Activated CD4-positive, CD25-positive, alpha-beta regulatory T cell treated with anti-CD3 and anti-CD28 coated beads, Interleukin-2, amount 50 U/mL, for 16 hours (primary cell): ENCODE results near the gene STAT3.
"Not testable (repeated sequence)": the region's sequence is repeated elsewhere in the genome, so short reads cannot be mapped to it uniquely, and the experiment has no call there.

Experiments used
- DNase-seq: peaks from one replicate; pipeline ENCODE4 v3.0.0-alpha.2; 2020; ENCODE audit warnings: low read depth, low spot score

STAT3 gene

GRCh38 chr17:42348104-42348503 is 40.1 kb downstream of the STAT3 start:
- no peak for DNase-seq

DNA sequence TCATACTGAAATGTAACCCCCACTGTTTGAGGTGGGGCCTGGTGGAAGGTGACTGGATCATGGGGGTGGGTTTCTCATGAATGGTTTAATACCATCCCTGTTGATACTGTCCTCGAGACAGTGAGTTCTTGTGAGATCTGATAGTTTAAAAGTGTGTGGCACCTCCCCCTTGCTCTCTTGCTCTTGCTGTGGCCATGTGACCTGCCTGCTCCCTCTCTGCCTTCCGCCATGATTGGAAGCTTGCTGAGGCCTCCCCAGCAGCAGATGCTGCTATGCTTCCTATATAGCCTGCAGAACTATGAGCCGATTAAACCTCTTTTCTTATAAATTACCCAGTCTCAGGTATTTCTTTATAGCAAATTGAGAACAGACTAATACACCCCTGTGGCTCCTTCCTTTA is 40.6 kb downstream of the STAT3 start:
- DNase-seq, result no peak

DNA sequence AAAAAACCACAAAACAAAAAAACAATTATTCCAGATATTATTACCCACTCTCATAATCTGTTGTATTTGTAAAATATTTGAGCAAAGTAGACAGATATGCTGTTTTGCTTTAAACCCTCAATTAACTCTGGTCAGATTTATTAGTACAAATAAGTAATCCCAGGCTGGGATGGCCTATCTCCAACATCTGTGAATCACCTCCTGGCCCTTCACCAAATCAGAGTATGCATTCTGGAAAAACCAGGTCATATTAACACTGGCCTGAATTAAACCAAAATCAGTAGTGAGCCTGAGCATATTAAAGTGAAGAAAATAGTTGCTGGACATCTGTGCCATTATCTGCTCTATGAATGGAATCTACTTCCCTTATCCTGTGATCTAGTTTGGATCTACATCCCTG is 41.0 kb downstream of the STAT3 start:
- DNase-seq, result no peak

GRCh38 chr17:42346481-42346880 is 41.8 kb downstream of the STAT3 start:
- no peak for DNase-seq

DNA sequence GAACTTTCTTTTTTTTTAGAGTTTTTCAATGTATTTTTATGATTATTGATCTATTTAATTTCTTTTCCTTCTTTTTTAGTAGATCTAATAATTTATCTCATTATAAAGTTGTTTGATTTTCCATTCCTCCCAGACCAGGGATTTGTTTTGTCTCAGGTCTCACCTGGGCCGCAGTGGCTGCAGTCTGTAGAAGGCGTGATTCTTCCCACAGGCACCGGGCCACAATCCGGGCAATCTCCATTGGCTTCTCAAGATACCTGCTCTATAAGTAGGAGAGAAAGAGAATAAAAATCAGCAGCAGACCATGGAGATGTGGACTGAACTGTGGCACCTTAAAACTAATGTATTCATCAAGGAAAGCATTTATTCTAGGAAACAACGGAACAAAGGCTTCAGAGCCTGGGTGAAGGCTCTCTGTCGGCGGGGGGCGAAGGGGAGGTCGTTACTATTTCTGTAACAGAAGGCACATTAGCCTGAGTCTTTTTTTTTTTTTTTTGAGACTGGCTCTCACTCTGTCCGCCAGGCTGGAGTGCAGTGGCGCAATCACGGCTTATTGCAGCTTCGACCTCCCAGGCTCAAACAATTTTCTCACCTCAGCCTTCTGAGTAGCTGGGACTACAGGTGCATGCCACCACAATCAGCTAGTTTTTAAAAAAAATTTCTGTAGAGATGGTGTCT is 42.7 kb downstream of the STAT3 start:
- no peak for DNase-seq

- no peak for DNase-seq
Measured at GRCh38 chr17:42342242-42343008, 45.8 kb downstream of the STAT3 start.

- DNase-seq, result no peak
Measured at GRCh38 chr17:42341568-42341967, 46.7 kb downstream of the STAT3 start.

GRCh38 chr17:42340691-42341127 is 47.5 kb downstream of the STAT3 start:
- DNase-seq, result no peak

DNA sequence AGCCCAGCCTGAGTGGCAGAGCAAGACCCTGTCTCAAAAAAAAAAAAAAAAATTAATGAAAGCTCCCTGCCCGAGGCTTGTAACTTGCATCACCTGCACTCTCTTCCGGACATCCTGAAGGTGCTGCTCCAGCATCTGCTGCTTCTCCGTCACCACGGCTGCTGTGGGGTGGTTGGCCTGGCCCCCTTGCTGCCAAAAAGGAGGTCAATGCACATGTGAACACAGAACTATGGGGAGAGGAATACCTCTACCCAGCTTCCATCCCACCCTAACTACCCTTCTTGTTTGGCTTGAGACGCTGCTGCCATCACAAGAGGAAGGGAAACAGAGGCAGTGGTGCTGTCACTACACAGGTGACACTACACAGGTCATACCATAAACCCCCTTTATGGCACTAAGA is 49.0 kb downstream of the STAT3 start:
- DNase-seq, result no peak

DNA sequence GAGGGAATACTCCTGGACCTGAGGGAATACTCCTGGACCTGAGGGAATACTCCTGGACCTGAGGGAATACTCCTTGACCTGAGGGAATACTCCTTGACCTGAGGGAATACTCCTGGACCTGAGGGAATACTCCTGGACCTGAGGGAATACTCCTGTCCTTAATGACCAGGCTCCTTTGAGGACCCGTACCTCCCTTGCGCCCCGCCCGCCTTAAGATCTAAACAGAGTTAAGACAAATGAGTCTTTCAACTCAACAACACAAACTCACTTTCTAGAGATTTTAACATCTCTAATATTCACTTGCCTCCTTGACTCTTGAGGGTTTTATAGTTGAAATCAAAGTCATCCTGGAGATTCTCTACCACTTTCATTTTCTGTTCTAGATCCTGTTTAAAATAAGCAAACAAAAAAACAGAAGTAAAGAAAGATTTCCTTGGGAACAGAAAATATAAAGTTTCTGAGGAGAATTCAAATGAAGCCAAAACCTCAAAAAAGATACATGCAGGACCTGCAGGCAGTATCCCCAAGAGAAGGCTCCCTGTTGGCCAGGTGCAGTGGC is 49.7 kb downstream of the STAT3 start:
- DNase-seq, result no peak

DNA sequence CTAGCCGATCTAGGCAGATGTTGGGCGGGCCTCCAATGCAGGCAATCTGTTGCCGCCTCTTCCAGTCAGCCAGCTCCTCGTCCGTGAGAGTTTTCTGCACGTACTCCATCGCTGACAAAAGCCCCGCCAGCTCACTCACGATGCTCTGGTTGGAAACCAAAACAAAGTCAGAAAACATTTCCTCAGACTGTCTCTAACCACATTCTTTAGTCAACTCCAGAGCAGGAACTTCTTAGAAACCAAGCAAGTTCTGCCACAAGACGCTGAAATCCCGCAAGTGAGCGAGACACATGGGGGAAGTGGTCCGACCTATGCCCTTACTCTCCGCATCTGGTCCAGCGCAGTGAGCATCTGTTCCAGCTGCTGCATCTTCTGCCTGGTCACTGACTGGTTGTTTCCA is 50.8 kb downstream of the STAT3 start:
- peak; percentile 22 for DNase-seq

DNA sequence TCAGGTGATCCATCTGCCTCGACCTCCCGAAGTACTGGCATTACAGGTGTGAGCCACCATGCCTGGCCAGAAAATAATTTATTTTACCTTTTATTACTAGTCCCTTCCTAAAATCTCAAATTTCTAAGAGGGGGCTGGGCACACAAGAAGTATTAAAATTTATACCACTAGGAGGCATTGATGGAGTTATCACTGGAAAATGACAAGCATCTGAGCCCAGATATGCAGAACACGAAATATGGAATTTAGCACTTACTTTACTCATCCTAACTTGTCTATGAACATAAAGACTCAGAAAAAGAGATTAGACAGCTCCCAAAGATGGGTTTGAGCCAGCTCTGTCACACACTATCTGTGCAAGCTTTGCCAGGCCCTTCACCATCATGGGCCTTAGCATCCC is 53.6 kb downstream of the STAT3 start:
- DNase-seq, result no peak

- no peak for DNase-seq
Measured at GRCh38 chr17:42333053-42333452, 55.2 kb downstream of the STAT3 start.

GRCh38 chr17:42329025-42329976 is 58.9 kb downstream of the STAT3 start:
- no peak for DNase-seq

- no peak for DNase-seq
Measured at GRCh38 chr17:42325026-42325425, 63.2 kb downstream of the STAT3 start.

DNA sequence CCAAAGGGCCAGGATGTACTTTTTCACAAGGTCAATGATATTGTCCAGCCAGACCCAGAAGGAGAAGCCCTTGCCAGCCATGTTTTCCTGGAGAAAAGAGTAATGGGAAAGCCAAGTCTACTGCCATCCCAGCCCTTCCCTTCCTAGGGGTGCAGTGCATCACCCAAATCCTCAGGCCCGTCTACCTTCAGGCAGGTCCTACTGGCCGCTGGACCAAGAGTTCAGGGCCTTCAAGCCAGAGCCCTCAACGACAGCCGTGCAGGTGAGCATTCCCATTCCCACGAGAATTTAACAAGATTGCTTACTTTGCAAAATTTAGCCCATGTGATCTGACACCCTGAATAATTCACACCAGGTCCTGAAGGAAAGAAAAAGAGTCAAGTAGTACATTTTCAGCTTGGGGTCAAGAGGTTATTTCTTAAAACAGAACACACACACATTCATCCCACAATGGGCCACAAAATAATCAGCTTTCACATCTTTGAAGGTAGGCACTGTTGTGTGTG is 64.9 kb downstream of the STAT3 start:
- DNase-seq, result no peak

- peak; percentile 87 for DNase-seq
Measured at GRCh38 chr17:42322382-42323267, 65.6 kb downstream of the STAT3 start.

DNA sequence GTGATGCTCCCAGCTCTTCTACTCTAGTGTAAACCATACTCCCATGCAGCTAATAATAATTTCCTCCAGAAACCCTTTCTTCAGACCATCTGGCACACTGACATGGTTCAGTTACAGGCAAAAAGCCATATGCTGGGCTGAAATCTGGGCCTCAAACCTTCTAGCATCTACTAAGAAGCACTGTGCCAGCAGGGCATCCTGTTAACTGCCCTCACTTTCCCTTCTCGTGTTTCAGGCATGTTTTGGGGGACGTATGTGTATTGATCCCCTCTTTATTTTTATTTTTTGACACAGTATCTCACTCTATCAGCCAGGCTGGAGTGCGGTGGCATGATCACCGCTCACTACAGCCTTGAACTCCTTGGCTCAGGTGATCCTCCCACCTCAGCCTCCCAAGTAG is 66.7 kb downstream of the STAT3 start:
- DNase-seq, result no peak

- DNase-seq, result not testable (repeated sequence)
Measured at GRCh38 chr17:42317967-42318366, 70.3 kb downstream of the STAT3 start.

GRCh38 chr17:42317266-42317845 is 70.9 kb downstream of the STAT3 start:
- DNase-seq, result no peak
